ENCODE data around the gene PTPRR. TPM values are rescaled to one million over a fixed set of nuclear protein-coding genes. Genes with fewer than 3 reads are reported as not detected.

The PTPRR gene
- total RNA-seq, 1 donor from 2014 or later: not detected

DNA sequence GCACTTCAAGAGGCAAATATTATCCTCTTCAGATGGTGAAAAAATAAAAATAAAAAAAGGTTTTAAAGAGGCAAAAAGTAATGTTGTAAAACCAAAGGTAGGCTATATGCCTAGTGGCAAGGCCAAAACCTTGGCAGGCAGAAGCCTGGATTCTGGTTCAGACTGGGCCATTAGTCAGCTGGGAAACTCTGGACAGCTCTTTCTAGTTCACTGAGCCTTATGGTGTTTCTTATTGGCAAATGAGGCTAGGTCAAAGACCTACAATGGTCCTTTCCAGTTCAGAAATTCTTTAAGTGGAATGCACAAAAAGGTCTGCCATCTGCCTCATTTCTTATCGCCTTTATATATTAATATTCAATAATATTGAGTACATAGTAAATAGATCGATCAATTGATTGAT, 327.9 kb downstream of the PTPRR start:
- intact Hi-C loops (cut with micrococcal nuclease): no loop called here
- H3K9me3 Mint-ChIP-seq: no peaks in the 10 kb centered on the region
- H3K36me3 Mint-ChIP-seq (ENCODE audit: low read depth): no peaks in the 10 kb centered on the region

DNA sequence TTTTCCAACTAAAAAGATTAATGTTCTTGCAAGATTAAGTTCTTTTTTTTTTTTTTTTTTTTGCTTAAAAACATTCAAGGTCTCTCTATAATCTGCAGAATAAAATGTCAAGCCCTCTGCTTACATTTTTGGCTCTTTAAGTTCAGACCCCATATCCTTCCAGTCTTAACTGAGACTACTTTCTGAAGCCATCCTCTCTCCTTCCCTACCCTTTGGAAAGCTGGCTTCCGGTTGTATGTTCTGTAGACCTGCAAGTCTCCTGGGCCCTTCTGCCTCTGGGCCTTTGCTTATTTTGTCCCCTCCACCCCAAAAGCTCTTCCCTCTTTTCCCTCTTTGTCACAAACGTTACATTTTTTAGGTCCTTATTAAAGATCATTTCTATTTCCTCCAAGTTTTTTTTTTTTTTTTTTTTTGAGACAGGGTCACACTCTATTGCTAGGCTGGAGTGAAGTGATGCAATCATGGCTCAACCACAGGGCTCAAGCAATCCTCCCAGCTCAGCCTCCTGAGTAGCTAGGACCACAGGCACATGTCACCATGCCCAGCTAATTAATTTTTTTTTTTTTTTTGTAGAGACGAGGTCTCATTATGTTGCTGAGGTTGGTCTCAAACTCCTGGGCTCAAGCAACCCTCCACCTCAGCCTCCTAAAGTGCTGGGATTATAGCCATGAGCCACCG, 329.9 kb downstream of the PTPRR start:
- Mint-ChIP-seq H3K36me3 (ENCODE audit: low read depth) (no peaks in the 10 kb centered on the region), H3K4me3 (ENCODE audit: low read depth) (no peak overlapping the region), H3K27ac (no peak overlapping the region), H3K4me1 (ENCODE audit: low read depth) (no peaks in the 10 kb centered on the region), H3K27me3 (ENCODE audit: low read depth) (peaks cover 1% of the 10 kb centered on the region), H3K9me3 (no peaks in the 10 kb centered on the region)
- no peak for DNase-seq (ENCODE audit: low spot score)
- intact Hi-C loops (cut with micrococcal nuclease): loop anchor here (1.0 kb wide), 1 partner anchor 129 kb away; no protein-coding TSS in a partner anchor

More for the DNA sequence above, 327.9 kb downstream of the PTPRR start:
- H3K27me3 Mint-ChIP-seq (ENCODE audit: low read depth): peaks cover 1% of the 10 kb centered on the region
- no peak overlapping the region for H3K27ac Mint-ChIP-seq
- no peaks in the 10 kb centered on the region for H3K4me1 Mint-ChIP-seq (ENCODE audit: low read depth)
- H3K4me3 Mint-ChIP-seq (ENCODE audit: low read depth): no peak overlapping the region
- no peak for DNase-seq (ENCODE audit: low spot score)

DNA sequence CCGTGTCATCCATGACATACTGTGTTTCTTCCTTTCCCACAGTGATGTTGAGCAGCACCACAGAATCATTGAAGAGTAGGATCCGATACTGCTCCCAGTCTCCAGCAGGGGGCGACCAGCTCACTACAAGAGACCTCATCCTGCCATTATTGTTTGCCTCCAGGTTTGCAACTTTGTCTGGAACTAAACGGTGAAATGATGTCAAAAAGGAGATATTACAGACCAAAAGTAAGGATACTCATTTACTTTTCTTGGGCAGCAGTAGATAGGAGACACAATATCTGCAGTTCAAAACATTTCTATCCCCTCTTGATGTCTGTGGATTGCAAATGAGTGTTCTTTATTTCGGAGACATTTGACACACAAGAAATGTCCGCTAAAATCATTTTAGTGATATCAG, 330.5 kb downstream of the PTPRR start:
- Mint-ChIP-seq H3K4me1 (ENCODE audit: low read depth) (no peaks in the 10 kb centered on the region), H3K9me3 (no peaks in the 10 kb centered on the region), H3K36me3 (ENCODE audit: low read depth) (no peaks in the 10 kb centered on the region), H3K27ac (no peak overlapping the region), H3K27me3 (ENCODE audit: low read depth) (peaks cover 1% of the 10 kb centered on the region), H3K4me3 (ENCODE audit: low read depth) (no peak overlapping the region)
- DNase-seq (ENCODE audit: low spot score): peak; percentile 27
- intact Hi-C loops (cut with micrococcal nuclease): loop anchor here (1.0 kb wide), 1 partner anchor 129 kb away; no protein-coding TSS in a partner anchor

Other genes starting within 250 kb of the PTPRR start
- not detected in 2 replicates for gene TSPAN8, start 237.3 kb upstream of the PTPRR start, total RNA-seq

Measured in activated T-helper 2 cell treated with anti-CD3 and anti-CD28 coated beads, Interferon-gamma antibody, Interleukin-2, Interleukin-4, amounts not matched to agents 10 μg/mL and 5 μg/mL and 100 μg/mL, durations not matched to agents 14 hours and 24 hours and 36 hours (primary cell).